GM12875 (cell line): ENCODE results near the gene CIAO2A.

Source experiments
- H3K4me3 ChIP-seq: one replicate; pipeline ENCODE4 v1.5.1; 2011; ENCODE audit warnings: low read depth, low read length, control low read depth
- CTCF ChIP-seq: IDR thresholded peaks from 2 replicates; pipeline ENCODE4 v1.5.1; 2011; ENCODE audit warnings: low read depth, mild to moderate bottlenecking, control low read depth, inconsistent platforms, low read length, moderate library complexity, borderline replicate concordance; ENCODE audit not compliant: insufficient read depth

The CIAO2A gene

GRCh38 chr15:64032329-64032728 lies 61.3 kb downstream of the CIAO2A start:
- no peak for TF ChIP-seq CTCF

GRCh38 chr15:64030123-64030522 lies 63.5 kb downstream of the CIAO2A start:
- no peak overlapping the region for H3K4me3 ChIP-seq
- TF ChIP-seq CTCF: no peak

More at GRCh38 chr15:64032329-64032728, 61.3 kb downstream of the CIAO2A start:
- H3K4me3 ChIP-seq: no peak overlapping the region

- TF ChIP-seq CTCF: no peak
These were observed 64.0 kb downstream of the CIAO2A start for GRCh38 chr15:64029633-64030032.

GRCh38 chr15:64029110-64029509 lies 64.5 kb downstream of the CIAO2A start:
- TF ChIP-seq CTCF: no peak
- H3K4me3 ChIP-seq: no peak overlapping the region

More at GRCh38 chr15:64029633-64030032, 64.0 kb downstream of the CIAO2A start:
- no peak overlapping the region for H3K4me3 ChIP-seq

GRCh38 chr15:64026591-64026990 lies 67.0 kb downstream of the CIAO2A start:
- no peak for TF ChIP-seq CTCF

GRCh38 chr15:64024172-64025050 lies 69.2 kb downstream of the CIAO2A start:
- no peak for TF ChIP-seq CTCF
- no peak overlapping the region for H3K4me3 ChIP-seq

More at GRCh38 chr15:64026591-64026990, 67.0 kb downstream of the CIAO2A start:
- H3K4me3 ChIP-seq: no peak overlapping the region

GRCh38 chr15:64023220-64023619 lies 70.4 kb downstream of the CIAO2A start:
- H3K4me3 ChIP-seq: no peak overlapping the region
- TF ChIP-seq CTCF: no peak
